Anterior cingulate cortex (tissue), 58 donors: ENCODE results near the gene ASTN2.

Experiments
- DNase-seq, 58 donors: peaks; one replicate each; lab custom pipeline; 2025; lab: John Stamatoyannopoulos, UW

The ASTN2 gene

DNA sequence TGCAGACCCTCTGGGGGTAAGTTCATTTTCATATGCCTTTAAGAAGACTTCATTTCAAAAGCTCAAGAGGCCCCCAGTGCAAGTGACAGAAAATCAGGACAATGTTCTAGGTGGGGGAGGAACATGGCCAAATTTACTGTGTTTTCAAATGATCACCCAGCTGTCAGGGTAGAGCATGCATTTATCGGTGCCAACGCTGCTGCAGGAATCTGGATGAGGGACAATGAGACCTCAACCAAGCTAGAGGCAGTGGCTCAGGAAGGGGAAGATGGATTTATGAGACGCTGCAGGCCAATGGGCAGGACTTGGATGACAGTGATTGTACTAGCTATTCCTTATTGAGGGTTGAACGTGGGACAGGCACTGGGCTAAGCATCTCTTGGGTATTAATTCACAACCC is 278.4 kb downstream of the ASTN2 start:
- DNase-seq = no peak

DNA sequence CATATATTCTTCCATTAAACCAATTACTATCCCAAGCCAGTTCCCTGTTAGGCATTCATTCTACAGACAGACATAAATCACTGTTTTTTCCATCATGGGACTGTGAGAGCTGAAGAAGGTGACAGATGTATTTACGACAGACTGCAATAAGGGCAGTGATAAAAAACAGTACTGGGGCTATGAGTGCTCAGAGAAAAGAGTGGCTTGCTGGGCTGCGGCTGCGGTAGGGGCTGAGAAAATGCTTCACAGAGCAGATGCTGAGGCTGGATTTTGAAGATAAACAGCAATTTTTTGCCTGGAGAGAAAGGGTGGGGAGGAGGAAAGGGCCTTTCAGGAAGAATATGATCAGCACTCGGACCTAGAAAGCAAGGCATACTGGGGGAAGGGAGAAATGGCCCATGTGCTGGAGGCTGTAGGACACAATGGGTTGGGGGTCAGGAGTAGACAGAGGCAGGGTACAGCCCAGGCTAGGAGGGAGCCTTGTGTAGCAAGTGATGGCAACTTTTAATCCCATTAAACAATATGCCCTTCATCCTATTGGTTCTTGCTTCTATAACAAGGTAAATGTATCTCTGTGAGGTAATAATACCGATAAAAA is 279.3 kb downstream of the ASTN2 start:
- no peak for DNase-seq

DNA sequence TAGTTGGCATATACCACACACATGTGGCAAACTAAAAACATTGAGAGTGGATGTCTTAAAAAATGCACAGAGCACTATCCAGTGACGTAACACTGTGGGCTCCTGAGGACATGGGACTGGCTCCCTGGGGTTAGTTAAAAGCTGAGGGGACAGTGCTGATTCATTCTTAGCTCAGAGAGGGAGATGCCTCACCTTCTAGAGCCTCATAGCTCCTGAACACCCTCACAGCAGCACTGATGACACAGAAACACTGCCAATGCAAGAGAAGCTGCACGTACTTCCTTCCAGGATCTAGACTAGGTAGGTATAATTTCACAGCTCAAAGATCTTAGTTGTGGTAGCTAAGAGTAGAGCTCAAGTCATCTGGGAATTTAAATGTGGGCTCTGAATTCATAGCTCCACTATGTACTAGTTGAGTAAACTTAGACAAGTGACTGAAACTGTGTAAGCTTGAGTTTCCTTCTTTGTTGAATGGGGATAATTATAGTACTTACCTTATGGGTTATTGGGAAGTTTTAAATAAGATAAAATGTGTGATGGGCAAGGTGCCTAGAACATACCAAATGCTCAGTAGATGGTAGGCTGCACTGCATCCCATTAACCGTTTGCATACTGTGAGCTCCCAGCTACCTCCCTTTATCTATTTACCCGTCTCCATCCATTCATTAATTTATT is 279.9 kb downstream of the ASTN2 start:
- DNase-seq = peak in 1 of 58 donors; percentile 13

DNA sequence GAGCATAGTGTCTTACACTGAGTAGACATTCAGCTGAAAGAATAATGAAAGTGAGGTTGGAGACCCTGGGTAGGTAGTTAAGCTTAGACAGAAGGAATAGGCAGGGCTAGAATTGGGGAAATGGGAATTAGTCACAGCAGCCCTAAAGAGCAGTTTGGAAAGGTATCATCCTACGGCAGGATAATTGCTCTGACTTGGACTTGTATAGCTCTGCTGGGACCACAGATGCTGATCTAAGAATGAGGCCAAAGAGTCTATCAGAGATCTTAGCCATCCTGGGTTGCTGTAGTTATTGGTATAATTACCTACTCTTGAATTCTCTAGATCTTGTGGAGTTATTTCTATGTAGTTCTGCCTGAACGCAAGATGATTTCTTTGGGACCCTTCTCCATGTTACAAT is 288.0 kb downstream of the ASTN2 start:
- DNase-seq = no peak

DNA sequence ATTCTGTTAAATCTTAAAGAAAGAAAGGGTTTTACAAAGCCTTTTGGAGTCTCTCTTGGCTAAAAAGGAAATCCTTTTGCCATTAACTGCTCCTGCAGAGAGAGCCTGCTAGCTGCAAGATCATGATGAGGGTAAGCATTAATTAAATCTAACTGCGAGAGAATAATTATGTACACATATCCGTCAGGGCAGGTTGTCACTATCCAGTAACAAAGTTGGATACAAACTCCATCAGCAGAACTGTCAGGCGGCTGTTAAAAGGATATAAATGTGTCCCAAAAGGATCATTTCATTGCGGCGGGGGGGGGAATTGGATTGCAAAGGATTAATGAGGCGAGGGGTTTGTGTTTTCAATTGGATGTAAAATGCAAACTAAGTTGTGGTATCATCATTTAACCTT is 289.3 kb downstream of the ASTN2 start:
- DNase-seq = no peak

DNA sequence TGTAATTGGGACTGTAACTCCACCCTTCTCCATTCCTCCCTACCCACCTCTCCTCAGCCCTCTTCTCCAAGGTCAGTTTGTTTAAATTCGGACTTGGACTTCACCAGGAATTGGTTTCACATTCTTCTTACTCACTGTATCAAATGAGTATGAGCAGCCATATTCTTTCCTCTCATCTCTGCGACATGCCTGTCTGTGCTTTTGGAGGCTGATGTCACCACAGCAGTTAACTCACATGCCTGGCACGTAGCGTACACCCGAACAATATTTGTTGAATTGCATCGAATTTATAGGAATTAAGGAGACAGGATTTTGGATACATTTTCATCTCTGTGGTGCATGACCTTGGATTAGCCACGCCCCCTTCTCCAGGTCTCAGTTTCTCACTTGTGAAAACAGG is 291.1 kb downstream of the ASTN2 start:
- DNase-seq = no peak

DNA sequence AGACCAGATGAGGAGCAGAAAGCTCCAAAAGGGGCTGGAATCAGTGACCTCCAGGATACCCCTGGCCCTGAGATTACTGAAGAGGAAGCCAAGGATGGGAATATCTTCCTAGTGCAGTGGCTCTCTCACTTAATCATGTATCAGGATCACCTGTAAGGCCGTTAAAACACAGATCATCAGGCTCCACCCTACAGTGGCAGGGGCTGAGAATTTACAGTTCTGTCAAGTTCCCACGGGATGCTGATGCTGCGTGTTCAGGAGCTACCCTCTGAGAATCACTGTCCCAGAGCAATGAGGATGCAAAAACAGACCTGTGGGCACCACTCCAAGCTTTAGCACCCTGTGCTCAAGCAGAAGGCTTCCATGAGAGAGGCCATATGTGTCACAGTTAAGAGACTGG is 291.9 kb downstream of the ASTN2 start:
- no peak for DNase-seq

DNA sequence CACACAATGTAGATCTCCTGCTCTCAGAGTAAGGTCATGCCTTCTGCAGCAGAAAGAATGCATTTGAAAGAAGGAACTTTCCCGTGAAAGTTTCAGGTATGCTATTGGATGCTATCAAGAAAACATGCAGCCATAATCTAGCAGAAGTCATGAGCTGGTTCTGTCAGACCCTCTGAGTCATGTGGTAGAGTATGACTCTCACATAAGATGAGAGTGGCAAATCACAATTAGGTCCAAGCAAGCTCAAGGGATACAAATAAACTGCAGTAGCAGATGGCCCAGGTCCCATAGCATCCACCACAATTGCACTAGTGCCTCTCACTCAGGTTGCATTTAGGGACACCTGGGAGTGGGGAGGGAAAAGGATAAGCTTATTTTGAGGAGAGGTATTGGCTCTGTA is 292.8 kb downstream of the ASTN2 start:
- no peak for DNase-seq

DNA sequence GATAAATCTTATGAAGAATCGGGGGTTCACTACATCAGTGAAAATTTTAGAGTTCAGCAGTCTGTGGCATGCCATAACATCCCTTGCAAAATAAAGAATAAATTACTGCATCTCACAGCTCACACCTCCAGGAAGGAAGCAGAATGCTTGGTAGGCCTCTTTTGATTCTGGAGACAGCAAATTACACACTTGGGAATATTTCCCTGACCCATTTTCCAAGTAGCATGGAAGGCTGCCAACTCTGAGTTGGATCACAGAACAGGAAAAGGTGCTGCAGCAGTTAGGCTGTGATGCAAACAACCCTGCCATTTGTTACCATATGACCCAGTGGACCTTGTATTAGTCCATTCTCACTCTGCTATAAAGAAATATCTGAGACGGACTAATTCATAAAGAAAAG is 293.5 kb downstream of the ASTN2 start:
- peak in 23 of 58 donors; percentile 1 to 51 (median 10) for DNase-seq

DNA sequence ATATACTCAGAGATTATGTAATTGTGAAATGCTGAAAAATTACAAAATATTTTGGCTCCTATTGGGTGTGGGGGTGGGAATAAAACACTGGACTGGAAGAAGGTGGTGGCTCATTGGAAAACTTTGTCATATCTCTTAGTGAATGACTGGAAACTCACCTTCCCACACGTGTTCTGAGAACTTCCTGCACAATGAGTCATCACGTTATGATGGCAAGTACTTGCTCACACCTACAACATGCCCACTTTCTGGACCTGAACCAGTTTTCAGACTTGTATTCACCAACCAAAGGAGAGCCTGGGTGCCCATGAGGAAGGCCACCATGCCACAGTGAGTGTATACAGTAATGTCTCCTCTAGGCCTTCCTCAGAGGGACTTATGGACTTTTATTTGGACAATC is 294.8 kb downstream of the ASTN2 start:
- DNase-seq = peak in 1 of 58 donors; percentile 26

DNA sequence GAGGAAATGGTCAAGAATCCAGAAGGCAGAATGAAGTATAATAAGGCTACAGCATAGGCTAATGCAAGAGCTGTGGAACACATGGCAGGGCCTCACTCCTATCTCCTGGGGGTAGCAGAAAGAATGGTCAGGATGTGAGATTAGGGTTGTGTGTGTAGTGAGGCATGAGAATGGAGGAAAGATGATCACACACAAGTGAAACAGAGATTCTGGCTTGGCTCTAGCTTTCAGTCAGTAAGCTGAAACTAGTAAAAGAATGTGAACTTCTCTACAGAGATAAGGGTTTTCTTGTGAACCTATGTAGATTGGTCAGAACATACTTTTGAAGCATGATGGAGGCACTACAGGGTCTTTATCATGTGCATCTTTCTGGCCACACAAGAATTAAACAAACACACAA is 298.8 kb downstream of the ASTN2 start:
- DNase-seq = no peak

DNA sequence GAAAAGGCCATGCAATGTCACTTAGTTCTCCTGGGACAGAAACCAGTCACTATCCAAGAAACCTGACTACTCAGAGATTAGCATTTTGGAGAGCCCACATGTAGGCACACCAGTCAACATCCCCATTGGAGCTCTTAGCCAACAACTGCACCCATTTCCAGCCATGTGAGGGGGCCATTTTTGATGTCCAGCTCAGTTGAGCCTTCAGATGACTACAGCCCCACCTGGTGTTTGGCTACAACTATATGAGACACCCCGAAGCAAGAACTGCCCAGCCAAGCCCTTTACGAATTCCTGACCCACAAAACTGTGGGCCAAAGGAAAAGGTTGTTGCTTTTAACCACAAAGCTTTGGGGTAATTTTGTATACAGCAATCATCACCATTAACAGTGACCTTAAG is 300.1 kb downstream of the ASTN2 start:
- no peak for DNase-seq

DNA sequence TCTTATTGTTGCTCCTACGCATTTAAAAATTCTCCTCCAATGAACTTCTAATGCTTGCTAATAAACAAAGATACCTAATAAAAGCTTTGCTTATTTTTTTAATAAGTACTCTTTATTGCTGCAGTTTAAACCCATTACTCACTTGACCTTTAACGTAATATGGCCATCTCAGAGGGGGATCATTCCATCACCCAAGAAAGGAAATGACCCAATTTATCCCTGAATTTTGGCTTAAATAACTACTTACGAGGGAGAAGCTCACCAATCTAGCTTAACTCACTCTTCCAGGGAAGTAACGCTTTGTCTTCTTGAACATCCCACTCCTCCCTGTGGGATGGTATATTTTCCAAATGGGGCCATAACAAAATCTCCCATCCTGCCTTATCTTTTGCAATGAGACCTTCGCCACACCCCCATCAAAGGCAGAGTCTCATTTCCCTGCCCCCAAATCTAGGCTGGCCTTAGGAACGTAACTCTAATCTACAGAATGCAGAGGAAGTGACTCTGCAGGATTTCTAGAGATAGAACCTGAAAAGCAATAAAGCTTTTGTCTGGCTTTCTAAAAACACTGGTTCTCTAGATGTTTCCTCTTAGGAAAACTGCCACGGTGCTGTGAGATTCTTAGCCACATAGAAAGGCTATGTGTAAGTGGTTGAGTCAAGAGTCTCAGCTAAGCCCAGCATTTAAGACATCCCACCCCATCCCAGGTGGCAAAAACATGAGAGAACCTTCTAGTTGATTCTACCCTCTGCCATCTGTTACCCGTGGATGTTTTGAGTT is 310.0 kb downstream of the ASTN2 start:
- DNase-seq = no peak

DNA sequence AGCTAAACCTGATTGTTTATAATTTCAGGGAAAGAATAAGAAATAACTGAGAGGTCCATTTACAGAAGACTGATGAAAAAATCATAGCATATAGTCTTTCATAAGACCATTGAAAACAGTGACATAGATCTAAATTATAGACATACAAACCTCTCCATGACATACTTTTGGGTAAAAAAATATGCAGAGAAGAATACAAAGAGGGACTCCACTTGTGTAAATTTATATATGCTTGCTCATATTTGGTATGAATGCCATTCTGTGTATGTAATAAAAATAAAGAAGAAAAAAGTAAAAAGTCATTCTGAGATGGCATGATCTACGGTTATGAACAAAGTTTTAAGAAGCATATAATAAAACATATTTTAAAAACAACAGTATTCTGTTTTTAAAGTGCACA is 310.7 kb downstream of the ASTN2 start:
- DNase-seq = no peak

DNA sequence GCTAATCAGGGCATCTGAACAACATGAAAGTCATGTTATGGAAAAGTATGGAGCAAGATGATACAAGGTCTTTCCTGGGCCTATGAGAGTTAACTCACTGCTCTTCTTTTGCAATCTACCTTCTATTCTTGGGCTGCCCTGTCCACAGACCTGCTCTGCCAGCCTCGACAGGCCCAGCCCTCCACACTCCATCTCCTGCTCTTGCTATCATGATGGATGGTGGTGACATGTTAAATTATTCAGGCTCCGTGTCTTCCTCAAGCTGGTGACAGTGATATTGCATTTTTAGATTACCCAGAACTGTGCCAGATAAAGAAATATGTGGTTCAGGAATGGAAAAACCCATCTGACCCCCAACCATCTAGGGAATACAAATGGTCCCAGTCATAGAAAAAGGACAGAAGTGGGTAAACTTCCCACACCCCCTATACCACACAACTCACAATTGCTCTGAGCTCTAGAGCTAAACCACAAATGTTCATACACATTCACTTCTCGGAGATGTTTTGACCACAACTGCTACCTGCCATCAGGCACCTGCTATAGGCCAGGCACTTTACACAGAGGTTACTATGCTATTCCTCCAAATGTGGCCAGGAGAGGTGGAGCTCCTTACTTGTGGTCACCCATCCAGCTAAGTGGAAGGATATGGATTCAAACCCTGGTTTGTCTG is 311.3 kb downstream of the ASTN2 start:
- no peak for DNase-seq

DNA sequence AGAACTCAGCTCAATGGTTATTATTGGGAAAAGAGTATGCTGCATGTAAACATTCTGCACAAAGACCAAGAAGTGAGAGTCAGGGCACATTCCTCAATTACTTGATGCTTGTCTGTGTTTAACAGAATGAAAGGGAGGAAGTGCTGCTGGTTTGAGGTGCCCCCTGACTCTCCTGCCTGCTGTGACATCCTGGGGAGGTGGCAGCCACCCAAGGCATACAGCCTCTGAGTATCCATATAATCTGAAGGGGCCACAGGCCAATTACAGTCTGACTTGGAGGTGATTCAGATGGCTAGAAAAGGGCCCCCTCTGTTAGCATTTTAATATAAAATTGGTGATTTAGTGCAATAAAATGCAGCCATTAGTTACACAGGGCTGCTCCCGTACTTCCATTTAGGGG is 313.8 kb downstream of the ASTN2 start:
- DNase-seq = no peak

DNA sequence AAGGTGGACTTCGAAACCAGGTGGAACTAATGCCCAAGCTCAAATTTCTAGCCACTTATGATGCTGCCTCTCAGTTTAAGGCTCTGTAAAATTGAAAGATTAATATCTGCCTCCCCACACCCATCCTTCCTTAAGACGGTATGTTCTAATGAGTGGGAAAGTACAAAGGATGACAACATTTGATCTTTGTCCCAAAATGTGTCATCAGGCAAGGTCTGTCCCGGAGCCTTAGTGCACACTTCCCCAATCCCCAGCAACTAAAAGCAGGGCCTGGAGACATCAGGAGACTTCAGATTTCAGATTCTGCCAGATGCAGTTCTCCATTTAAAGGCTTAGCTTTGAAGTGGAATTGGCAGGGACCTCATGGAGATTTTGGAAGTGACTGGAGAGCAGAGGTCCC is 316.5 kb downstream of the ASTN2 start:
- DNase-seq = no peak

DNA sequence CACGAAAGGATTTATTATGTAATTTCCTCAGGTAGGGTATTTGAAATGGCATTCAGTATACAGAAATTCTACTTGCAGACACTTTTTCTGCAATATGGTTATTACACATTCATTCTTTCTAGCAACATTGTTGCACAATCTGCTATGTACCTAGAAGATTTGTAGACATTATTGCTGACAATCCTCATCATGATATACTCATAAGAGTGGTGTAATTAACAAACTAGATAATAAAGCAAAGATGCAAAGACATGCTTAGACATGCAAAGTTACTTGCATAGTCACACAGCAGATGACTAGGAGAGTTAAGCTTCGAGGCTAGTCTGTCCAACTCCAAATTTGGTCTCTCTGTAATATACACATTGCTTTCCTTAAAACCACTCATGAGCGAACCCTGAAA is 317.1 kb downstream of the ASTN2 start:
- no peak for DNase-seq

DNA sequence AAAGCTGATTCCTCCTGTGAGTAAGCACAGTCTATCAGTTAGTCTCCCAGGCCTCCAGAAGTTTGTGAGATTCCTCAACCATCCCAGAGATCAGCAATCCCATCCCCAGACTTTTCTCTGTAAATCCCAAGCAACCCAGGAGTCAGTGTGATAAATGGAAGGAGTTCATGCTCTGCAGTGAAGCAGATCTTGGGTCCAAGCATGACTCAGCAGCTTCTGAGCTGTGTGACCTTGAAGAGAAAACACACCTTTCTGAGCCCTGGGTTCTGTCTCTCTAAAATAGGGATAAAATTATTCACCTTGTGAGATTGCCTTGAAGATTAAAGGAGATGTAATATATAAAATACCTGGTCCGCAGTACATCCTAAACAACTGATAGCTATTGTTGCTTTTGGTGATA is 318.7 kb downstream of the ASTN2 start:
- no peak for DNase-seq

DNA sequence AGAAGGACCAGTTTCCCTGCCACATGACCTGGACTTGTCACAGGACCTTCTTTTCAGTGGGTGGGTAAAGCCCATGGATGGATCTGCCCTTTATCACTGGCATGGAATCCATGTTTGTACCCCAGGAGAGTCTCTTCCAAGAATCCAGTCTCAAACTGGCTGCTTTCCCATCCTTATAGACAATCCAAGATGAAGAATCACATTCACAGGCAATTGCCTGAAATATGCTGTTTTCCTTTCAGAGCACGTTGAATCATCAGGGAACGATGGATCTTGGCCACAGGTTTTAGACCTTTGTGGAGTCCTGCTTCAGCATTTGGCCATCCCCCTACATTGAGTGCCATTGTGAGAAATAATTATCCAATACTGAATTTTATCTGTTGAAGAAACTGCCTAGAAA is 319.8 kb downstream of the ASTN2 start:
- no peak for DNase-seq
